Measurements from ENCODE around the gene APOL2.
"Not testable (repeated sequence)": the region's sequence is repeated elsewhere in the genome, so short reads cannot be mapped to it uniquely, and the experiment has no call there.

GRCh38 chr22:36271231-36271630, 31.9 kb upstream of the APOL2 start:
- TF ChIP-seq, protein P1, sequence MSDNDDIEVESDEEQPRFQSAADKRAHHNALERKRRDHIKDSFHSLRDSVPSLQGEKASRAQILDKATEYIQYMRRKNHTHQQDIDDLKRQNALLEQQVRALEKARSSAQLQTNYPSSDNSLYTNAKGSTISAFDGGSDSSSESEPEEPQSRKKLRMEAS (IDR thresholded peaks at IDR 0.05; ENCODE audit: low read depth, low read length) = not testable (repeated sequence)
- TF ChIP-seq CEBPB (IDR thresholded peaks at IDR 0.05; ENCODE audit: borderline replicate concordance in 1 of 2, low read depth in 2 of 2, low read length in 2 of 2); POLR2AphosphoS5 (IDR thresholded peaks at IDR 0.05; ENCODE audit: low read length); TAF1 (IDR thresholded peaks at IDR 0.05; ENCODE audit: borderline replicate concordance, low read depth, low read length); BCL11A (IDR thresholded peaks at IDR 0.05; ENCODE audit: low read depth, low read length); ESRRA (IDR thresholded peaks at IDR 0.05; ENCODE audit: low read length): not testable (repeated sequence)
